Stimulated activated CD8-positive, alpha-beta memory T cell treated with anti-CD3 and anti-CD28 coated beads, Interleukin-4, amount 100 ng/mL, for 4 hours (primary cell): Measurements from ENCODE around the gene AGER.
"Not testable (repeated sequence)": the region's sequence is repeated elsewhere in the genome, so short reads cannot be mapped to it uniquely, and the experiment has no call there.

Source experiments
- DNase-seq, 2 donors: peaks; one replicate each; pipeline ENCODE4 v3.0.0-alpha.2; 2020; ENCODE audit warnings: low read depth in 2 of 2, low spot score in 1 of 2

Gene AGER

DNA sequence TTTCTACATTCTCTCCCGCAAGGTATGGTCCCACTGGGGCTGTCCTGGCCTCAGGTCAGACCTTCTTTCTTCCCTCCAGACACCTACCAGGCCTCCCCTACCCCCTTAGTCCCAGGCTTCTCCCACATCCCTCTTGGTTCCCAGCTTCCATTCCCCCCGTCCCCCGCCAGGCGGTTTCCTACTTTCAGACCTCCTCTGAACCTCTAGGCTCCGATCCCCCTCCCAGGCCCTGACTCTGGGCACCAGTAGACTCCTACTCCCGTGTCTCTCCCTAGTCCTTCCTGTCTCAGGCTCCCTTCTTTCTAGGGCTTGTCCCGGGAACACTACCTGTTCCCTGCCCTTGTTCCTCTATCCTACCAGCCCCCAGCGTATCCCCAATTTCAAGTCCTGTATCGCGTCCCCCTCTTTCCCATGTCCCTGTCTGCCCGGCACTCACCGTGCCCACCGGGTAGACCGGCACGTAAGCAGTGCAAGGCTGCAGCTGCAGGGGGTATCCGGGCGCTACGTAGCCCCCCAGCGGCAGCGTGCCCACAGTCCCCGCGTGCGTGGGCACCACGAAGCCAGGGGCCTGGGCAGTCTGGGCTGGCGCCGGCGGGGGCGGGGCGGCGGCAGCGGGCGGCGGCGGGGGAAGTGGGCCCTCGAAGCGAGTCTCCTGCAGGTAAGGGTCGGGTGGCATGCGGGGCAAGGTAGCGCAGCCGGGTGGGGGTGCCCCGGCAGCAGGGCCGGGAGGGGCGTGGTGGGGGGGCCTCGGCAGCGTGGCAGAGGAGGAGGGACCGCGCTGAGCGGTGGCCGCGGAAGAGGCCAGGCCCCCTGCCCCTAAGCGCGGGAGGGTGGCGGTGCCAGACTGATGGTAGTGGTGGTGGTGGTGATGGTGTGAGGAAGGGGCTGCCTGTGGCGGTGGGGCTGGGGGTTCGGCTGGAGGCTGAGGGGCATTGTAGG, 33.9 kb downstream of the AGER start:
- no peak for DNase-seq

DNA sequence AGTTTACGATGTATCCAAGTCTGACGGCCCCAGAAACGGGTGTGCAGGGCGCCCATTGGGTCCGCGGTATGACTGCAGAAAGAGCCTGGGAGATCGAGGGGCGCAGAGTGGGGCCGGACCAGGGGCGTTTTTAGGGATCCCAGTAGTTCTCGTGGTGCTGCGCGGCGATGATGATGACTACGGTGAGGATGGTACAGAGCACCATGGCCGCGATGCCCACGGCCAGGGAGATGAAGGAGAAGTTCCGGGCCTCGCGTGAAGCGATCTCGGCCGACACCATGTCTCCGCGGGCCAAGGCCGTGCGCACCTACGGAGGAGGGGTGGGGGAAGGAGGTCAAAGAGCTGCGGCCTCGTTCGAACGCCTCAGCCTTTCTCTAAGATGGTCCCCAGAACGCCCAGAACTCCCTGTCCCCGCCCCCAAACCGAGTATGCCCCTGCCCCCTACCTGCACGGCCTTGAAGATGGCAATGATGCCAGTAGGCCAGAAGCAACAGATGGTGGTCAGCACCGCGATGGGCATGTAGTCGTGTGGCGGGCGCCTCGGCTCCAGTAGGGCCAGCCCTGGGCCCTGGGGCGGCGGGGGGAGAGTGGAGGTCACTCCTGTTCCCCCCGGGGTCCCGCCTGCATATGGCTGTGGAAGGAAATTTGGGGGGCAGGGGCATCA, 34.8 kb downstream of the AGER start:
- no peak for DNase-seq

DNA sequence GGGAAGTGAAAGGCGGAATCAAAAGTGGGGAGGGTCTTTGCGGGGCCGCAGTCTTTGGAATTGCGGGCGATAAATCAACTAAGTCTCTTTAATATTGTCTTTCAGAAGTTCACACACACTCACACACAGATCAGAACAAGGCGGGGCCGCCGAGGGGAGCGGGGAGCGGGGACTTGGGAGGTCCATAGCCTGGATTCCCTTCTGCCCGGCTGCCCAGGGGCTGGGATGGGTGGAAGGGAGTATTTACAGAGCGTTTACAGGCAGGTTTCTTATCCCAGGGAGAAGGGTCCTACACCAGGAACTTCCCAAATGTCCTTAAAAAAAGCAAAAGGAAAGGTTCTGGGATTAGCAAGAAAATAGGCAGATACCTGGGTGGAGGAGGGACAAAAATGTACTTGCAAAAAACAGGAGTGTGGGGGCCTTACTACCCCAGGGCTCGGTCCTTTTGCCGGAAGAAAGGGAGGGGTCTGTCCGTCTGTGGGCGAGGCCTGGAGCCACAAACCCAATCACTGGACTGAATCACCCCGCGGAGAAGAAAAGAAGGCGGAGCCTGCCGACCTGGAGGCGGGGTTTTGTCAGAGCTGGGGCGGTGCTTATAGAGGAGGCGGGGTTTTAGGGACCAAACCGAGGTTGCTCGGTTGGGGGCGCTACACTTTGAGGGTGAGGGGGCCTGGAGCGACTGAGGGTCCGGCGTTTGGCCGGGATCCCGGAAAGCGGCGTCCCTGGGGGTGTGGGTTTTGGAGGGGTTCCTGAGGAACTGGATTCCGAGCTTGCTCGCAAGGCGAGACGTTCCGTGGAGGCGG, 35.6 kb downstream of the AGER start:
- DNase-seq = peak; percentile 25 to 30

DNA sequence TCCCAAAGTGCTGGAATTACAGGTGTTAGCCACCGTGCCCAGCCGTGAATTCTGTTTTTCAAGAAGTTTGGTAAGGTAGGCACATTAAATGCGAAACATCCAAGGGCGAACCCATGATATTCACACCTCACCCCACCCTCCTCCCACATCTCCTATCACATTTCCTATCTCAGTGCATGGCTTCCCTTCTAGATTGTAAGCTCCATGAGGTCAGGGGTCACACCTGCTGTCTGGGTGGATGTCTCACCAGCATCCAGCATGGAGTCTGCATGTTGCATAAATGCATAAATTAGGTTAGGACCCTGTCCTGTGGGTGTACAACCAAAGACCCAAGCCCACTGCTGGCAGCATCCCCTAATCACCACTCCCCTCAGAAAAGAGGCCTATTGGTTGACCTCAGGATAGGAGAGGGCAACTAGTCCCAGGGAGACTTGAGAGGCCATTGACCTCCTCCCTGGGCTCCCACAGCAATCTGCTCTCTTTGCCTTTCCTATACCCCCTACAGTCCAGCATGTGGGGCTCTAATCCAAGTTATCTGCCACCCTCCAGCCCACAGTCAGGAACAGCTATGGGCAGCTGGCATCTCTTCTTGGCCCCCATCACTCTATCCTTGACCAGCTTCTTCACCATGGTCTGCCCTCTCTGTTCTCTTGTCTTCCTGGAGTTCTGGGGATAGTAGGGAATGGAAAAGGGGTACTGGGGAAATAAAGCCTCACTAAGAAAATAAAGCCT, 36.5 kb downstream of the AGER start:
- DNase-seq = no peak

GRCh38 chr6:32146687-32147086, 37.4 kb downstream of the AGER start:
- no peak for DNase-seq

- no peak for DNase-seq
These were observed 37.8 kb downstream of the AGER start for GRCh38 chr6:32146287-32146686.

DNA sequence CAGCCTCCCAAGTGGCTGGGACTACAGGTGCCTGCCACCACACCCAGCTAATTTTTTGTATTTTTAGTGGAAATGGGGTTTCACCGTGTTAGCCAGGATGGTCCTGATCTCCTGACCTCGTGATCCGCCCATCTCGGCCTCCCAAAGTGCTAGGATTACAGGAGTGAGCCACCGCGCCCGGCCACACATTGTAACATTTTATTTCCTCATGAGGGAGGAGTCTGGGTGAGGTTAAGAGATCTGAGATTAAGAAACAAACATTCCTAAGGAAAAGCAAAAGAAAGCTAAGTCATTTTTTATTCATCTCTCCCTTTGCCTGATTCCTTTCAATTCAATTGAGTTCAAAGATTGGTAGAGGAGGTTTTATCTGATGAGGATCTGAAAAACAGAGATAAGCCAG, 39.8 kb downstream of the AGER start:
- DNase-seq = not testable (repeated sequence)

DNA sequence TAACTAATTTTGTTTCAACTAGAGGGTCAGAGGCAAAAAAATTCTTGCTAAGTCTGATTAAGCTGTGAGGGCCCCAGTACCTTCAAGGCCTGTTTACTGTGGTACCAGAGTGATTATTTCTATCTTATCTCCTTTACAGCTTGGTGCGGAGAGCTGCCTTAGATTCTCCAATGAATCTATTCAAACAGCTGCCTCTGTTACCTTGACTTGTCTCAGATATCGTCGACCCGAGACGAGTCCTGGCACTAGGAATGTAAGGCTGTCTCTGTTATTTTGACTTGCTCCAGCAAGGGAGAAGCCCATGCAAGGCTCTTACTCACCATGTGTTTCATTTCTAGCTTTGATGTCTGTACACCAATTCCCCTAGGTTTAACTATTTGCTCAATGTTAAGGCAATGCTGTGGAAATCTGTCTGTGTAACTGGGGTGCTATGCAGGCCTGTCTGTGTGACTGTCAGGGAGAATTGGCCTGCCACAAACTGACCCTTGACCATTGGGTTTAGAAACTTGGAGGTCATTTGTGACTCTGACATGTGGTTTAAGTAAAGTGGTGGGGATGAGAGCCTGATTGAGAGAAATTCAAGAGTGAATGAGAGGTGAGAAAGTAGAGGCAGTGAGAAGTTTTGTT, 43.5 kb downstream of the AGER start:
- no peak for DNase-seq

- no peak for DNase-seq
These were observed 44.5 kb downstream of the AGER start for GRCh38 chr6:32139590-32139989.

- DNase-seq = no peak
These were observed 46.6 kb downstream of the AGER start for GRCh38 chr6:32137454-32137853.

GRCh38 chr6:32133786-32134185, 50.3 kb downstream of the AGER start:
- no peak for DNase-seq

DNA sequence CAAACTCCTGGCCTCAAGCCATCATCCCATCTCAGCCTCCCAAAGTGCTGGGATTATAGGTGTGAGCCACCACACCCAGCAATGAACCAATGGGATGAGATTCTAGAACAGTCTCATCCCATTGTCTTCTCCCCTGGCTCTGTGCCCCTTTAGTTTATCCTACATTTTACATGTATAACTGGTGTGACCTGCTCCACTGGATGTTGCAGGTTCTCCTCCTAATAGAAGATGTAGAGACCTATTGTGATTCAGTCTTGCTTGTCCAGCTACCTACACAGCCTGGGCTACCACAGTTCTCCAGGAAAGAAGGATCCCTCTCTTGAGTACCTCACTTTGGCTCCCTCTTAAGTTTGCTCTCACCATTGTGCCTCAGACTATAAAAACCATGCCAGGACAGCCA, 51.9 kb downstream of the AGER start:
- no peak for DNase-seq

DNA sequence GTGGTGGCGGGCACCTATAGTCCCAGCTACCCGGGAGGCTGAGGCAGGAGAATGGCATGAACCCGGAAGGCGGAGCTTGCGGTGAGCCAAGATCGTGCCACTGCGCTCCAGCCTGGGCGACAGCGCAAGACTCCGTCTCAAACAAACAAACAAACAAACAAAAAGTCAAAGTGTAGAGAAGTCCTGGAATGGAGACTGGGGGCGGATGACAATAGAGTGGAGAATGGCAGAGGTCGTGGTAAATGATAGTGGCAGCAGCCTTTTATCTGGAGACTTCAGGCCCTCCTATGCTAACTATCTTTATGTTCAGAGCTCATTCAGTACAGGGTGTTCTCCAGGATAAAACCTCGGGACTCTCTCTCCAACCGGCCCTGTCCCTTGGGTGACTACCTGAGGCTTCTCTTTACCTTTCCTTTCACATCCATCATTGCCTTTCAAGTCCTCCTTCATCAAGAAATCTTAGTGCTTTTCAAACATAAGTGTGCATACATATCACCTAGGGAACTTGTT, 52.6 kb downstream of the AGER start:
- no peak for DNase-seq
